ENCODE data around the gene SDS.

DNA sequence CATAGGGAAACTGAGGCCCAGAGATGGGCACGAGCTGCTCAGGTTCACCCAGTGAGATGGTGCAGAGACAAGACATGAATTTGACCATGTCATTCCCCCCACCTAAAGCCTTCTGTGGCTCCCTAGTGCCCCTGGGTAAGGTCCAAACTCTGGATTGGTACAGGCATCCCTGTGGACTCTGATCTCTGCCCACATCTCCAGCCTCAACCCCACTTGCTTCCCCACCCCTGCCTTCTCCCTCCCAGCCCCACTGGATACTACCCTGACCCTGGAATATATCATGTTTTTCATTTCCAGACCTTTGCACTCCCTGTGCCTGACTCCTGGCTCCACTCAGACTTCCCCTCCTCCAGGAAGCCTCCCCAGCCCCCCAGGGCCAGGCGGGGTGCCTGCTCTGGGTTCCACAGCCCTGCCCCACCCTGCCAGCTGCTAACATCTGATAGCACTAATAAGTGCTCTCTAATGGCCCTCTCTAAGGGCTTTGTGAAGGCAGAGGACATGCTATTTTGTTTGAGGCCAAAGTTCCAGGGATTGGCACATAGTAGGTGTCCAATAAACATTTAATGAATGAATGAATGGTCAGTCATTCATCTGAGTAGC lies 17.4 kb upstream of the SDS start:
- TF ChIP-seq CTCF (IDR thresholded peaks at IDR 0.05) (no peak), EP300 (IDR thresholded peaks at IDR 0.05) (no peak)

All from ovary (tissue), 3 donors.